H1 (cell line): ENCODE measurements around the gene DCDC1. TPM values are rescaled to one million over a fixed set of nuclear protein-coding genes. Genes with fewer than 3 reads are reported as not detected.

ENCODE experiments used
- CTCF ChIA-PET: fragments of 300-600 bp; sonication (Branson Sonifier 250); formaldehyde crosslinking; loops from one replicate; lab custom pipeline; 2021; ENCODE audit not compliant: partially characterized antibody; lab: Charles Lee
- POLR2A ChIA-PET: fragments of 300-600 bp; sonication (Branson Sonifier 250); formaldehyde crosslinking; loops from one replicate; lab custom pipeline; 2021; ENCODE audit warnings: inconsistent platforms; ENCODE audit not compliant: partially characterized antibody; lab: Charles Lee
- DNase-seq, 2 experiments: peaks; one replicate each; pipeline versions ENCODE4 v3.0.0 to v3.0.0-alpha.2; 2010 to 2022; ENCODE audit warnings: low spot score in 2 of 2, low read depth in 1 of 2, mixed read lengths in 1 of 2
- FAIRE-seq: peaks from 2 replicates; lab custom pipeline; 2011; peaks lifted over from hg19 to GRCh38; lab: Jason Lieb, UNC
- H2AFZ ChIP-seq: 2 replicates; pipeline ENCODE4 v1.8.1; 2012; ENCODE audit warnings: low read length, inconsistent platforms
- H2AK5ac ChIP-seq: 2 replicates; pipeline ENCODE4 v1.6.1; 2013; ENCODE audit warnings: low read depth, low read length
- H2BK120ac ChIP-seq: replicated peaks from 2 replicates; pipeline ENCODE3; 2013; ENCODE audit warnings: low read depth, low read length, inconsistent platforms
- H2BK12ac ChIP-seq: 2 replicates; pipeline ENCODE4 v1.6.1; 2013; ENCODE audit warnings: low read depth, low read length
- H2BK15ac ChIP-seq: 2 replicates; pipeline ENCODE4 v1.6.1; 2013; ENCODE audit warnings: low read length
- H2BK20ac ChIP-seq: 2 replicates; pipeline ENCODE4 v1.6.1; 2013; ENCODE audit warnings: low read length
- H2BK5ac ChIP-seq: 2 replicates; pipeline ENCODE4 v1.6.1; 2013; ENCODE audit warnings: low read depth, low read length
- H3K14ac ChIP-seq: 2 replicates; pipeline ENCODE4 v1.6.1; 2013; ENCODE audit warnings: inconsistent platforms; ENCODE audit not compliant: insufficient read length
- H3K18ac ChIP-seq: 2 replicates; pipeline ENCODE4 v1.6.1; 2013; ENCODE audit warnings: low read length; ENCODE audit errors: extremely low read depth
- H3K23ac ChIP-seq: 2 replicates; pipeline ENCODE4 v1.6.1; 2013; ENCODE audit warnings: inconsistent platforms; ENCODE audit not compliant: insufficient read length
- H3K23me2 ChIP-seq: 2 replicates; pipeline ENCODE4 v1.6.1; 2013; ENCODE audit warnings: low read depth, low read length
- H3K27ac ChIP-seq: 2 replicates; pipeline ENCODE4 v1.6.1; 2011; ENCODE audit warnings: low read depth, low read length, inconsistent platforms
- H3K27me3 ChIP-seq, 4 experiments: replicated peaks in 1 of 4; 1 replicate in 1 of 4; 2 replicates in 3 of 4; pipeline versions ENCODE4 v1.6.1 to v1.8.1; 2011 to 2013; ENCODE audit warnings: low read length in 3 of 4, mild to moderate bottlenecking in 3 of 4, inconsistent platforms in 2 of 4, mixed read lengths in 2 of 4, moderate library complexity in 1 of 4; ENCODE audit not compliant: control insufficient read depth in 3 of 4, insufficient read depth in 3 of 4; ENCODE audit errors: extremely low read depth in 1 of 4
- H3K36me3 ChIP-seq, 4 experiments: 2 replicates each; pipeline versions ENCODE4 v1.6.1 to v1.8.1; 2011 to 2013; ENCODE audit warnings: mild to moderate bottlenecking in 4 of 4, low read length in 3 of 4, moderate library complexity in 2 of 4, control low read depth in 1 of 4, inconsistent platforms in 1 of 4; ENCODE audit not compliant: insufficient read depth in 4 of 4, control insufficient read depth in 2 of 4
- H3K4ac ChIP-seq: replicated peaks from 2 replicates; pipeline ENCODE3; 2013; ENCODE audit warnings: low read length, low read depth, mixed read lengths, inconsistent platforms; ENCODE audit not compliant: insufficient read length
- H3K4me1 ChIP-seq, 4 experiments: replicated peaks in 1 of 4; 1 replicate in 1 of 4; 2 replicates in 3 of 4; pipeline versions ENCODE4 v1.6.1 to v1.8.1; 2011 to 2013; ENCODE audit warnings: low read length in 3 of 4, inconsistent platforms in 2 of 4, mixed read lengths in 1 of 4; ENCODE audit not compliant: insufficient read depth in 4 of 4, control insufficient read depth in 3 of 4
- H3K4me2 ChIP-seq, 2 experiments: 2 replicates each; pipeline versions ENCODE4 v1.6.1 to v1.8.1; 2011 to 2013; ENCODE audit warnings: low read depth in 2 of 2, low read length in 2 of 2, control low read depth in 1 of 2, inconsistent platforms in 1 of 2, mild to moderate bottlenecking in 1 of 2; ENCODE audit not compliant: insufficient read depth in 1 of 2
- H3K4me3 ChIP-seq, 4 experiments: fragments of 200-600, 300-600 bp in 1 of 4; sonication (generic), shearing (Covaris generic), sonication (Bioruptor Twin) in 1 of 4; 2 replicates each; pipeline versions ENCODE4 v1.5.1 to v1.8.1; 2011 to 2016; ENCODE audit warnings: low read length in 4 of 4, low read depth in 3 of 4, control low read depth in 2 of 4, inconsistent platforms in 2 of 4, mild to moderate bottlenecking in 2 of 4, mixed read lengths in 1 of 4, moderate library complexity in 1 of 4; ENCODE audit not compliant: insufficient read depth in 2 of 4; ENCODE audit errors: extremely low read depth in 1 of 4
- H3K56ac ChIP-seq: replicated peaks from 2 replicates; pipeline ENCODE3; 2013; ENCODE audit warnings: low read depth, mild to moderate bottlenecking, mixed read lengths, low read length, inconsistent platforms; ENCODE audit not compliant: insufficient read length
- H3K79me1 ChIP-seq: 2 replicates; pipeline ENCODE4 v1.6.1; 2013; ENCODE audit warnings: low read depth, low read length, control low read depth
- H3K79me2 ChIP-seq, 2 experiments: 2 replicates each; pipeline versions ENCODE4 v1.6.1 to v1.8.1; 2012 to 2013; ENCODE audit warnings: low read length in 2 of 2, mild to moderate bottlenecking in 2 of 2, inconsistent platforms in 1 of 2; ENCODE audit not compliant: insufficient read depth in 2 of 2, control insufficient read depth in 1 of 2
- H3K9ac ChIP-seq, 4 experiments: replicated peaks in 1 of 4; 1 replicate in 1 of 4; 2 replicates in 3 of 4; pipeline versions ENCODE4 v1.6.1 to v1.8.1; 2011 to 2013; ENCODE audit warnings: low read depth in 3 of 4, low read length in 3 of 4, control low read depth in 2 of 4, mild to moderate bottlenecking in 2 of 4, moderate library complexity in 2 of 4, inconsistent platforms in 1 of 4; ENCODE audit errors: extremely low read depth in 1 of 4
- H3K9me3 ChIP-seq, 2 experiments: 2 replicates each; pipeline versions ENCODE4 v1.6.1 to v1.8.1; 2012 to 2013; ENCODE audit warnings: mild to moderate bottlenecking in 2 of 2, moderate library complexity in 2 of 2, control low read depth in 1 of 2, inconsistent platforms in 1 of 2, low read depth in 1 of 2, low read length in 1 of 2, mixed read lengths in 1 of 2; ENCODE audit not compliant: insufficient read depth in 2 of 2
- H4K20me1 ChIP-seq, 2 experiments: replicated peaks in 1 of 2; 2 replicates each; pipeline versions ENCODE3 to v1.8.1; 2011 to 2013; ENCODE audit warnings: inconsistent platforms in 2 of 2, low read length in 2 of 2, mild to moderate bottlenecking in 1 of 2; ENCODE audit not compliant: insufficient read depth in 2 of 2, control insufficient read depth in 1 of 2
- H4K5ac ChIP-seq: 2 replicates; pipeline ENCODE4 v1.6.1; 2013; ENCODE audit warnings: low read length, low read depth, mixed read lengths, inconsistent platforms; ENCODE audit not compliant: insufficient read length
- H4K8ac ChIP-seq: 2 replicates; pipeline ENCODE4 v1.8.0; 2013; ENCODE audit warnings: mild to moderate bottlenecking, moderate library complexity, low read length, inconsistent platforms; ENCODE audit not compliant: insufficient read depth; ENCODE audit errors: extremely low read depth
- H4K91ac ChIP-seq: replicated peaks from 2 replicates; pipeline ENCODE3; 2013; ENCODE audit warnings: low read length, mixed read lengths, inconsistent platforms; ENCODE audit not compliant: insufficient read length
- CTCF ChIP-seq, 3 experiments: IDR thresholded peaks; 1 replicate in 2 of 3; 2 replicates in 1 of 3; pipeline versions ENCODE4 v1.5.1 to v1.6.1; 2011; ENCODE audit warnings: low read length in 3 of 3, mild to moderate bottlenecking in 3 of 3, inconsistent platforms in 2 of 3, low read depth in 1 of 3, moderate library complexity in 1 of 3; ENCODE audit not compliant: insufficient read depth in 1 of 3; ENCODE audit errors: control extremely low read depth in 1 of 3
- POLR2AphosphoS5 ChIP-seq: IDR thresholded peaks from 2 replicates; pipeline ENCODE4 v1.6.1; 2011; ENCODE audit warnings: low read depth, low read length
- polyA plus RNA-seq, 7 experiments: library from polyadenylated mRNA; depleted of rRNA in 3 of 7; stranded (reverse) in 5 of 7; unstranded in 2 of 7; fragments of >200 nt in 5 of 7; fragments of 200-250 nt in 2 of 7; gene quantifications; 1 replicate in 5 of 7; 2 replicates in 1 of 7; 4 replicates in 1 of 7; pipeline versions ENCODE4 v1.2.1 to v1.2.3, GENCODE V29; 2011 to 2013; ENCODE audit warnings: missing spikeins in 2 of 7, mixed read lengths in 2 of 7
- total RNA-seq: library from RNA; stranded (reverse); fragmentation: NEBNext Ultra II Directional; extraction: Animal tissue kit (Norgen Biotek cat#: 25700); gene quantifications from 2 replicates; pipeline ENCODE4 v1.2.1, GENCODE V29; 2021

Gene DCDC1
- total and polyA plus RNA-seq, 2 of the 8 experiments (the other 6 are each of a cell fraction or from before 2014, with no cell fraction given) = 0.15 to 0.56 TPM

- Histone ChIP-seq H2BK20ac (no peak overlapping the region), H3K4me2 (no peak overlapping the region)
- TF ChIP-seq POLR2AphosphoS5 (no peak), CTCF (IDR thresholded peaks at IDR 0.05; ENCODE audit: control extremely low read depth in 1 of 3, insufficient read depth in 1 of 3, low read depth in 1 of 3, low read length in 3 of 3) (no peak)
- TF ChIP-seq, all 59 proteins: peak for 0
- H2AFZ ChIP-seq = no peak overlapping the region
- H3K9ac ChIP-seq = no peak overlapping the region
- H4K8ac ChIP-seq = no peak overlapping the region
- POLR2A ChIA-PET = no interaction called here
- H3K4me1 ChIP-seq = no peaks in the 10 kb centered on the region
- DNase-seq (no peak), FAIRE-seq (no peak)
- no peak overlapping the region for H3K23ac ChIP-seq
- no peaks in the 10 kb centered on the region for H4K20me1 ChIP-seq
- no peak overlapping the region for H3K56ac ChIP-seq
- no peak overlapping the region for H4K91ac ChIP-seq
- no peak overlapping the region for H3K4me3 ChIP-seq
- no peaks in the 10 kb centered on the region for H3K23me2 ChIP-seq
- no peaks in the 10 kb centered on the region for H3K36me3 ChIP-seq
- no peak overlapping the region for H3K27ac ChIP-seq
- no peak overlapping the region for H3K18ac ChIP-seq
- no peak overlapping the region for H3K14ac ChIP-seq
- no peaks in the 10 kb centered on the region for H3K9me3 ChIP-seq
- CTCF ChIA-PET = interaction anchor here (0.7 to 2.4 kb wide), 5 partner anchors 11 to 602 kb away, joined by 3 to 8 read pairs (median 4); partner anchors contain the start of genes DCDC1 and DNAJC24
- no peak overlapping the region for H2BK120ac ChIP-seq
- H2BK5ac ChIP-seq = no peak overlapping the region
- no peak overlapping the region for H2AK5ac ChIP-seq
- no peak overlapping the region for H2BK12ac ChIP-seq
- no peak overlapping the region for H4K5ac ChIP-seq
- no peak overlapping the region for H3K4ac ChIP-seq
- H2BK15ac ChIP-seq = no peak overlapping the region
- no peaks in the 10 kb centered on the region for H3K79me1 ChIP-seq
- H3K79me2 ChIP-seq = no peaks in the 10 kb centered on the region
- H3K27me3 ChIP-seq = no peaks in the 10 kb centered on the region
These were observed 35.1 kb upstream of the DCDC1 start for GRCh38 chr11:31404614-31405013.
